ENCODE results near the gene MICAL3. TPM values are rescaled to one million over a fixed set of nuclear protein-coding genes. Genes with fewer than 3 reads are reported as not detected.
"Not testable (repeated sequence)": the region's sequence is repeated elsewhere in the genome, so short reads cannot be mapped to it uniquely, and the experiment has no call there.

Gene MICAL3
- total and polyA plus RNA-seq, 2 donors = 31.8 to 42.4 TPM

- DNase-seq (ENCODE audit: extremely low spot score) = no peak
- peak overlapping the region; percentile 79 for H3K27ac ChIP-seq (ENCODE audit: low read depth)
- WGBS = 53% methylated on average over 4 of the region's 4 CpGs
- H3K4me1 ChIP-seq (ENCODE audit: insufficient read depth) = no peaks in the 10 kb centered on the region
- H3K36me3 ChIP-seq (ENCODE audit: insufficient read depth) = no peaks in the 10 kb centered on the region
- no peak overlapping the region for H3K4me3 ChIP-seq (ENCODE audit: low read depth, low read length)
Measured at GRCh38 chr22:18056161-18056666, 31.9 kb upstream of the MICAL3 start.

GRCh38 chr22:18055619-18056160 is 31.3 kb upstream of the MICAL3 start:
- DNase-seq (ENCODE audit: extremely low spot score) = no peak
- 67% methylated on average over 7 of the region's 7 CpGs for WGBS
- Histone ChIP-seq H3K4me1 (ENCODE audit: insufficient read depth) (no peaks in the 10 kb centered on the region), H3K36me3 (ENCODE audit: insufficient read depth) (no peaks in the 10 kb centered on the region), H3K4me3 (ENCODE audit: low read depth, low read length) (no peak overlapping the region), H3K27ac (ENCODE audit: low read depth) (peak overlapping the region; percentile 39)

GRCh38 chr22:18053216-18053946 is 29.0 kb upstream of the MICAL3 start:
- DNase-seq (ENCODE audit: extremely low spot score); H3K4me3 ChIP-seq (ENCODE audit: low read depth, low read length); H3K4me1 ChIP-seq (ENCODE audit: insufficient read depth); H3K36me3 ChIP-seq (ENCODE audit: insufficient read depth); H3K27ac ChIP-seq (ENCODE audit: low read depth): not testable (repeated sequence)
- WGBS = 96% methylated on average over 46 of the region's 49 CpGs

GRCh38 chr22:18051113-18051512 is 26.8 kb upstream of the MICAL3 start:
- H3K27ac ChIP-seq (ENCODE audit: low read depth); H3K4me3 ChIP-seq (ENCODE audit: low read depth, low read length): not testable (repeated sequence)

GRCh38 chr22:18050065-18050464 is 25.7 kb upstream of the MICAL3 start:
- WGBS = 42% methylated on average over 5 of the region's 5 CpGs
- no peak overlapping the region for H3K27ac ChIP-seq (ENCODE audit: low read depth)

More at GRCh38 chr22:18051113-18051512, 26.8 kb upstream of the MICAL3 start:
- not testable (repeated sequence) for H3K36me3 ChIP-seq (ENCODE audit: insufficient read depth); DNase-seq (ENCODE audit: extremely low spot score); H3K4me1 ChIP-seq (ENCODE audit: insufficient read depth)
- 76% methylated on average over 12 of the region's 12 CpGs for WGBS

DNA sequence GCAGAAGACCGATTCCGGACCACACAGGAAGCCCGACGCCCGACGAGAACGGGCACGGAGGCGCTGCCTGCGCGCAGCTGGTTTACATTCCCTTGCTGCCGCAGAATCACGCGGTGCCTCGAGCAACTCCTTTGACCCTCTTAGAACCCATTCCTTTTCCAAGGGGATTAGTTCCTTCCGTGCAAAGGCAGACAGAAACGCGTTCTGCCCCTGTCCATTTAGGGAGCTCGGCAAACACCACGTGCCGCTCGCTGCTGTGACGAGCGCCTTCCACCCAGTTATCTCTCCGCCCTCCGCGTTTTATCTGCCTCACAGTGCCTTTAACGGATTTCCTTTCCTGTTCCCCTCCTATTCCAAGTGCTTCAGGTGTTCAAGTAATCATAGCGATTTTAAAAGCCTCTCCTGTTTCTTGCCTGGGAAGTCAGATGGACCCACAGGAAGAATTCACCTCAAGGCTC is 24.1 kb upstream of the MICAL3 start:
- DNase-seq (ENCODE audit: extremely low spot score) = no peak
- peak overlapping the region; percentile 2 for H3K27ac ChIP-seq (ENCODE audit: low read depth)
- WGBS = 55% methylated on average over 29 of the region's 29 CpGs

More at GRCh38 chr22:18050065-18050464, 25.7 kb upstream of the MICAL3 start:
- Histone ChIP-seq H3K36me3 (ENCODE audit: insufficient read depth) (no peaks in the 10 kb centered on the region), H3K4me1 (ENCODE audit: insufficient read depth) (no peaks in the 10 kb centered on the region), H3K4me3 (ENCODE audit: low read depth, low read length) (no peak overlapping the region)
- no peak for DNase-seq (ENCODE audit: extremely low spot score)

GRCh38 chr22:18048041-18048440 is 23.7 kb upstream of the MICAL3 start:
- H3K27ac ChIP-seq (ENCODE audit: low read depth) = no peak overlapping the region
- no peaks in the 10 kb centered on the region for H3K36me3 ChIP-seq (ENCODE audit: insufficient read depth)
- no peaks in the 10 kb centered on the region for H3K4me1 ChIP-seq (ENCODE audit: insufficient read depth)
- 73% methylated on average over 9 of the region's 9 CpGs for WGBS
- DNase-seq (ENCODE audit: extremely low spot score) = no peak
- H3K4me3 ChIP-seq (ENCODE audit: low read depth, low read length) = no peak overlapping the region

More for the DNA sequence above, 24.1 kb upstream of the MICAL3 start:
- Histone ChIP-seq H3K4me1 (ENCODE audit: insufficient read depth) (no peaks in the 10 kb centered on the region), H3K36me3 (ENCODE audit: insufficient read depth) (no peaks in the 10 kb centered on the region), H3K4me3 (ENCODE audit: low read depth, low read length) (no peak overlapping the region)

GRCh38 chr22:18045794-18046193 is 21.4 kb upstream of the MICAL3 start:
- 98% methylated on average over 4 of the region's 4 CpGs for WGBS
- no peaks in the 10 kb centered on the region for H3K36me3 ChIP-seq (ENCODE audit: insufficient read depth)
- DNase-seq (ENCODE audit: extremely low spot score) = no peak
- no peaks in the 10 kb centered on the region for H3K4me1 ChIP-seq (ENCODE audit: insufficient read depth)
- no peak overlapping the region for H3K4me3 ChIP-seq (ENCODE audit: low read depth, low read length)
- no peak overlapping the region for H3K27ac ChIP-seq (ENCODE audit: low read depth)

DNA sequence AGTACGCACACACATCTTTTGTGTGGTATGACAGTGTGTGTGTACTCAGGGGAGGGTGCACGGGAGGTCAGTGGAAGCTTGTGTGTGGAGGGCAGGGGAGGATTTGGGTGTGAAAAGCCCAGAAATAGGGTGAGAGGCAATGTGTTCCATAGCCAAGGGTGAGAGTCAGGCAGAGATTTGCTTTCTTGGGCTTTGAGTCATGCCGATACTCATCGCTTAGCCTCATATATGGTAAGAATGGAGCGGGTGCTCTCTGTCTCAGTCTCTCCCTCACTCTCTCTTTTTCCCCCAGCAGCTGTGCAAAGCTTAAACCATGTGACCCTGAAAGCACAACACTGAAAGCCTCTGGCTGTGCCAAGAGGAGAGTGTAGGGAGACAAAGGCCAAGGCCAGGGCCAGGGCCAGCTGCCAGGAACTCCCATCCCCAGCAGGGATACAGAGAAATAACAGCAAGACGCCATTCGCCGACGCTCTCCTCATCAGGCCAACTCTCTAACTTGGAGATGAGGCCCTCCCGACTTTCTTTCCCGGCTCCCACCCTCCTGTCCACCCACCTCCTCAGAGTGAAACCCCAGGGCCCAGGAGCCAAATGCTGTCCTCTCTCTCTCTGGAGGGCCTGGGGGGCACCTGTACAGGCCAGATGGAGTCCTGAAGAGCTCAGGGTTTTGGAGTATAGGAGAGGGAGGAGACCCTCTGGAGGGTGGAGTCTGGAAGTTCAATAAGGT is 20.3 kb upstream of the MICAL3 start:
- no peaks in the 10 kb centered on the region for H3K4me1 ChIP-seq (ENCODE audit: insufficient read depth)
- H3K27ac ChIP-seq (ENCODE audit: low read depth) = no peak overlapping the region
- 49% methylated on average over 11 of the region's 11 CpGs for WGBS
- DNase-seq (ENCODE audit: extremely low spot score) = no peak
- no peak overlapping the region for H3K4me3 ChIP-seq (ENCODE audit: low read depth, low read length)
- no peaks in the 10 kb centered on the region for H3K36me3 ChIP-seq (ENCODE audit: insufficient read depth)

DNA sequence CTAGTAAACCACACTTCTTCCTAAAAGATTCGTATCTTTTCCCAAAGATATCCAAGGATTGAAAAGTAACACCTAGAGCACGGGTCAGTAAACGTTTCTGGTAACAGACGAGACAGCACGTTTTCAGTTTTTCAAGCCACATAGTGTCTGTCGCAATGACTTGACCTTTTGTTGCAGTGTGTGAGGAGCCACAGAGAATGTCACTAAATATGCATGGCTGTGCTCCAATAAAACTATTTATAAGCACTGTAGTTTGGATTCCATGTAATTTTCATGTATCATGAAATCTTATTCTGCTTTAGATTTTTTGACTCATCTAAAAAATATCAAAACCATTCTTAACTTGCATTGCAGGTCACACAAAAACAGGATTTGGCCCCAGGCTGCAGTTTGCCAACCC is 18.3 kb upstream of the MICAL3 start:
- Histone ChIP-seq H3K27ac (ENCODE audit: low read depth) (no peak overlapping the region), H3K36me3 (ENCODE audit: insufficient read depth) (no peaks in the 10 kb centered on the region), H3K4me3 (ENCODE audit: low read depth, low read length) (no peak overlapping the region), H3K4me1 (ENCODE audit: insufficient read depth) (no peaks in the 10 kb centered on the region)
- no peak for DNase-seq (ENCODE audit: extremely low spot score)
- WGBS = 73% methylated on average over 6 of the region's 6 CpGs

DNA sequence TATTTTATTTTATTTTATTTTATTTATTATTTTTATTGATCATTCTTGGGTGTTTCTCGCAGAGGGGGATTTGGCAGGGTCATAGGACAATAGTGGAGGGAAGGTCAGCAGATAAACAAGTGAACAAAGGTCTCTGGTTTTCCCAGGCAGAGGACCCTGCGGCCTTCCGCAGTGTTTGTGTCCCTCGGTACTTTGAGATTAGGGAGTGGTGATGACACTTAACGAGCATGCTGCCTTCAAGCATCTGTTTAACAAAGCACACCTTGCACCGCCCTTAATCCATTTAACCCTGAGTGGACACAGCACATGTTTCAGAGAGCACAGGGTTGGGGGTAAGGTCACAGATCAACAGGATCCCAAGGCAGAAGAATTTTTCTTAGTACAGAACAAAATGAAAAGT is 16.5 kb upstream of the MICAL3 start:
- DNase-seq (ENCODE audit: extremely low spot score); H3K4me3 ChIP-seq (ENCODE audit: low read depth, low read length); H3K36me3 ChIP-seq (ENCODE audit: insufficient read depth); H3K27ac ChIP-seq (ENCODE audit: low read depth); H3K4me1 ChIP-seq (ENCODE audit: insufficient read depth): not testable (repeated sequence)
- 91% methylated on average over 6 of the region's 6 CpGs for WGBS

DNA sequence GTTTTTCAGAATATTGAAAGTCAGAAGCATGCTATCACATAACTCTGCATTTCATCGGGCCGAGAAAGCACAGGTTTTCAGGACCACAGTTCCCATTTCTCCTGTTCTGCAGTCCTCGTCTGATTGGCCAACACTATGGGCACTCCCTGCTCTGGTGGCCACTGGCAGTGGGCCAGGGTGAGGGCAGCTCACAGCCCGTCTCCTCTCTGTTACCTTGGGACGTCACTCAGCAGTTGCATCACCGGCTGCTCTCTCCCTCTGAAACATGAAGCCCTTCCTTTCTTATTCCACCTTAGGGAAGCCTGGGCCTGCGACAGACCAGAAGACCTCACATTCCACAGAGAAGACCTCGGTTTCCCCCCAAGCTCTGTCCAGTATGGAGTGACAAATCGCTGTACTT is 11.4 kb upstream of the MICAL3 start:
- Histone ChIP-seq H3K4me3 (ENCODE audit: low read depth, low read length) (no peak overlapping the region), H3K36me3 (ENCODE audit: insufficient read depth) (no peaks in the 10 kb centered on the region), H3K27ac (ENCODE audit: low read depth) (no peak overlapping the region), H3K4me1 (ENCODE audit: insufficient read depth) (no peaks in the 10 kb centered on the region)
- WGBS = 69% methylated on average over 9 of the region's 9 CpGs
- DNase-seq (ENCODE audit: extremely low spot score) = no peak

GRCh38 chr22:18034076-18034475 is 9.7 kb upstream of the MICAL3 start:
- WGBS = 95% methylated on average over 3 of the region's 3 CpGs
- Histone ChIP-seq H3K4me1 (ENCODE audit: insufficient read depth) (no peaks in the 10 kb centered on the region), H3K4me3 (ENCODE audit: low read depth, low read length) (no peak overlapping the region), H3K36me3 (ENCODE audit: insufficient read depth) (no peaks in the 10 kb centered on the region), H3K27ac (ENCODE audit: low read depth) (no peak overlapping the region)
- no peak for DNase-seq (ENCODE audit: extremely low spot score)

Data from urinary bladder (tissue), 4 donors.